Activated T-helper 17 cell treated with anti-CD3 and anti-CD28 coated beads, Interleukin-2, amount 50 U/mL, for 72 hours (primary cell): ENCODE data around the gene CASP4. TPM values are rescaled to one million over a fixed set of nuclear protein-coding genes. Genes with fewer than 3 reads are reported as not detected.

Experiments used
- ATAC-seq: fragments of 150-1000 bp; cut with Tn5 transposase; replicated peaks from 2 replicates; pipeline ENCODE4 v1.10.0; 2021; ENCODE audit warnings: mild to moderate bottlenecking, moderate library complexity
- H3K27ac Mint-ChIP-seq: one replicate; pipeline ENCODE4 v1.8.0; 2022; ENCODE audit warnings: mixed read lengths
- H3K27me3 Mint-ChIP-seq: one replicate; pipeline ENCODE4 v1.8.0; 2022; ENCODE audit warnings: mixed read lengths
- H3K36me3 Mint-ChIP-seq: one replicate; pipeline ENCODE4 v1.8.0; 2022; ENCODE audit warnings: low read depth, mild to moderate bottlenecking, mixed read lengths
- H3K4me1 Mint-ChIP-seq: one replicate; pipeline ENCODE4 v1.8.0; 2022; ENCODE audit warnings: mixed read lengths
- H3K4me3 Mint-ChIP-seq: one replicate; pipeline ENCODE4 v1.8.0; 2022; ENCODE audit warnings: mild to moderate bottlenecking, mixed read lengths
- H3K9me3 Mint-ChIP-seq: one replicate; pipeline ENCODE4 v1.8.0; 2022; ENCODE audit warnings: mixed read lengths
- total RNA-seq, 2 donors: library from RNA; stranded (reverse); gene quantifications; one replicate each; pipeline ENCODE4 v1.2.3, GENCODE V29; 2022

Gene CASP4
- total RNA-seq, 2 donors from 2014 or later, result 78.2 to 108 TPM

- Mint-ChIP-seq H3K9me3 (peaks cover 20% of the 10 kb centered on the region), H3K27me3 (no peaks in the 10 kb centered on the region), H3K27ac (no peak overlapping the region), H3K4me1 (no peaks in the 10 kb centered on the region), H3K4me3 (no peak overlapping the region), H3K36me3 (no peaks in the 10 kb centered on the region)
- no peak for ATAC-seq
Measured at GRCh38 chr11:104926771-104927611, 41.4 kb downstream of the CASP4 start.

- Mint-ChIP-seq H3K4me3 (no peak overlapping the region), H3K36me3 (no peaks in the 10 kb centered on the region), H3K4me1 (no peaks in the 10 kb centered on the region), H3K27me3 (no peaks in the 10 kb centered on the region), H3K9me3 (peaks cover 20% of the 10 kb centered on the region), H3K27ac (no peak overlapping the region)
- ATAC-seq, result no peak
Measured at GRCh38 chr11:104925850-104926249, 42.5 kb downstream of the CASP4 start.

- H3K4me1 Mint-ChIP-seq, result peaks cover 33% of the 10 kb centered on the region
- no peaks in the 10 kb centered on the region for H3K36me3 Mint-ChIP-seq
- ATAC-seq, result peak; percentile 84
- H3K27ac Mint-ChIP-seq, result peak overlapping the region; percentile 74
- peaks cover 4% of the 10 kb centered on the region for H3K9me3 Mint-ChIP-seq
- peak overlapping the region; percentile 86 for H3K4me3 Mint-ChIP-seq
- no peaks in the 10 kb centered on the region for H3K27me3 Mint-ChIP-seq
Measured at GRCh38 chr11:104918113-104918824, 50.1 kb downstream of the CASP4 start.

GRCh38 chr11:104917271-104918112, 50.9 kb downstream of the CASP4 start:
- peak; percentile 50 for ATAC-seq
- peak overlapping the region; percentile 74 for H3K27ac Mint-ChIP-seq
- peak overlapping the region; percentile 86 for H3K4me3 Mint-ChIP-seq
- H3K36me3 Mint-ChIP-seq, result no peaks in the 10 kb centered on the region
- no peaks in the 10 kb centered on the region for H3K27me3 Mint-ChIP-seq
- H3K4me1 Mint-ChIP-seq, result peaks cover 33% of the 10 kb centered on the region
- H3K9me3 Mint-ChIP-seq, result no peaks in the 10 kb centered on the region

- Mint-ChIP-seq H3K27me3 (no peaks in the 10 kb centered on the region), H3K36me3 (no peaks in the 10 kb centered on the region), H3K4me1 (peaks cover 33% of the 10 kb centered on the region), H3K27ac (peak overlapping the region; percentile 74), H3K9me3 (no peaks in the 10 kb centered on the region), H3K4me3 (peak overlapping the region; percentile 86)
- ATAC-seq, result peak; percentile 42
Measured at GRCh38 chr11:104916442-104916841, 51.9 kb downstream of the CASP4 start.

GRCh38 chr11:104912102-104912501, 56.3 kb downstream of the CASP4 start:
- H3K4me1 Mint-ChIP-seq, result peaks cover 34% of the 10 kb centered on the region
- H3K9me3 Mint-ChIP-seq, result no peaks in the 10 kb centered on the region
- no peaks in the 10 kb centered on the region for H3K27me3 Mint-ChIP-seq
- H3K4me3 Mint-ChIP-seq, result no peak overlapping the region
- H3K36me3 Mint-ChIP-seq, result peaks cover 3% of the 10 kb centered on the region
- no peak overlapping the region for H3K27ac Mint-ChIP-seq
- no peak for ATAC-seq

- peaks cover 15% of the 10 kb centered on the region for H3K4me1 Mint-ChIP-seq
- H3K36me3 Mint-ChIP-seq, result peaks cover 23% of the 10 kb centered on the region
- no peak for ATAC-seq
- peak overlapping the region; percentile 63 for H3K4me3 Mint-ChIP-seq
- no peaks in the 10 kb centered on the region for H3K27me3 Mint-ChIP-seq
- peak overlapping the region; percentile 12 for H3K27ac Mint-ChIP-seq
- H3K9me3 Mint-ChIP-seq, result no peaks in the 10 kb centered on the region
Measured at GRCh38 chr11:104908186-104908531, 60.2 kb downstream of the CASP4 start.

- Mint-ChIP-seq H3K27ac (peak overlapping the region; percentile 12), H3K36me3 (peaks cover 28% of the 10 kb centered on the region), H3K27me3 (no peaks in the 10 kb centered on the region), H3K4me3 (peak overlapping the region; percentile 63), H3K9me3 (no peaks in the 10 kb centered on the region), H3K4me1 (peaks cover 15% of the 10 kb centered on the region)
- ATAC-seq, result peak; percentile 92
Measured at GRCh38 chr11:104907521-104908185, 60.7 kb downstream of the CASP4 start.

- Mint-ChIP-seq H3K4me1 (peaks cover 20% of the 10 kb centered on the region), H3K4me3 (no peak overlapping the region), H3K27me3 (no peaks in the 10 kb centered on the region), H3K27ac (no peak overlapping the region), H3K9me3 (no peaks in the 10 kb centered on the region), H3K36me3 (peaks cover 28% of the 10 kb centered on the region)
- ATAC-seq, result no peak
Measured at GRCh38 chr11:104905271-104905670, 63.1 kb downstream of the CASP4 start.

- ATAC-seq, result no peak
- Mint-ChIP-seq H3K9me3 (no peaks in the 10 kb centered on the region), H3K36me3 (peaks cover 12% of the 10 kb centered on the region), H3K4me1 (peaks cover 5% of the 10 kb centered on the region), H3K27me3 (no peaks in the 10 kb centered on the region), H3K27ac (no peak overlapping the region), H3K4me3 (peak overlapping the region; percentile 81)
Measured at GRCh38 chr11:104899226-104899625, 69.1 kb downstream of the CASP4 start.

GRCh38 chr11:104898685-104899013, 69.7 kb downstream of the CASP4 start:
- ATAC-seq, result no peak
- H3K4me3 Mint-ChIP-seq, result peak overlapping the region; percentile 81
- H3K9me3 Mint-ChIP-seq, result no peaks in the 10 kb centered on the region
- peaks cover 5% of the 10 kb centered on the region for H3K4me1 Mint-ChIP-seq
- H3K27me3 Mint-ChIP-seq, result no peaks in the 10 kb centered on the region
- H3K27ac Mint-ChIP-seq, result peak overlapping the region; percentile 78
- peaks cover 8% of the 10 kb centered on the region for H3K36me3 Mint-ChIP-seq

GRCh38 chr11:104897891-104898684, 70.3 kb downstream of the CASP4 start, which contains the start of gene CASP12:
Gene CASP12, minus strand, starts transcription at chr11:104898460.
- peak; percentile 66 for ATAC-seq
- H3K9me3 Mint-ChIP-seq, result no peaks in the 10 kb centered on the region
- H3K36me3 Mint-ChIP-seq, result peaks cover 5% of the 10 kb centered on the region
- H3K27me3 Mint-ChIP-seq, result no peaks in the 10 kb centered on the region
- peak within 1 kb of the TSS; percentile 78 for H3K27ac Mint-ChIP-seq
- H3K4me3 Mint-ChIP-seq, result peak within 1 kb of the TSS; percentile 81
- peaks cover 5% of the 10 kb centered on the region for H3K4me1 Mint-ChIP-seq

GRCh38 chr11:104895634-104896033, 72.7 kb downstream of the CASP4 start:
- no peak overlapping the region for H3K4me3 Mint-ChIP-seq
- H3K4me1 Mint-ChIP-seq, result no peaks in the 10 kb centered on the region
- no peak for ATAC-seq
- H3K27ac Mint-ChIP-seq, result no peak overlapping the region
- no peaks in the 10 kb centered on the region for H3K27me3 Mint-ChIP-seq
- no peaks in the 10 kb centered on the region for H3K9me3 Mint-ChIP-seq
- no peaks in the 10 kb centered on the region for H3K36me3 Mint-ChIP-seq
